ENCODE data around the gene XKRX.

GRCh38 chrX:100944601-100945000, 15.9 kb upstream of the XKRX start:
- TF ChIP-seq, protein P1, sequence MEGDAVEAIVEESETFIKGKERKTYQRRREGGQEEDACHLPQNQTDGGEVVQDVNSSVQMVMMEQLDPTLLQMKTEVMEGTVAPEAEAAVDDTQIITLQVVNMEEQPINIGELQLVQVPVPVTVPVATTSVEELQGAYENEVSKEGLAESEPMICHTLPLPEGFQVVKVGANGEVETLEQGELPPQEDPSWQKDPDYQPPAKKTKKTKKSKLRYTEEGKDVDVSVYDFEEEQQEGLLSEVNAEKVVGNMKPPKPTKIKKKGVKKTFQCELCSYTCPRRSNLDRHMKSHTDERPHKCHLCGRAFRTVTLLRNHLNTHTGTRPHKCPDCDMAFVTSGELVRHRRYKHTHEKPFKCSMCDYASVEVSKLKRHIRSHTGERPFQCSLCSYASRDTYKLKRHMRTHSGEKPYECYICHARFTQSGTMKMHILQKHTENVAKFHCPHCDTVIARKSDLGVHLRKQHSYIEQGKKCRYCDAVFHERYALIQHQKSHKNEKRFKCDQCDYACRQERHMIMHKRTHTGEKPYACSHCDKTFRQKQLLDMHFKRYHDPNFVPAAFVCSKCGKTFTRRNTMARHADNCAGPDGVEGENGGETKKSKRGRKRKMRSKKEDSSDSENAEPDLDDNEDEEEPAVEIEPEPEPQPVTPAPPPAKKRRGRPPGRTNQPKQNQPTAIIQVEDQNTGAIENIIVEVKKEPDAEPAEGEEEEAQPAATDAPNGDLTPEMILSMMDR (IDR thresholded peaks at IDR 0.05; ENCODE audit: low read depth, low read length, missing input control) = no peak
- no peak for TF ChIP-seq YY1 (IDR thresholded peaks at IDR 0.05)
- TF ChIP-seq GABPA (IDR thresholded peaks at IDR 0.05 in 1 of 2, conservative IDR thresholded peaks at IDR 0.05 in 1 of 2) = no peak
- no peak for TF ChIP-seq ZBTB33 (IDR thresholded peaks at IDR 0.05)

Data from liver (tissue), 3 donors.